Upper lobe of left lung (tissue), 6 donors: Measurements from ENCODE around the gene DRC3. TPM values are rescaled to one million over a fixed set of nuclear protein-coding genes. Genes with fewer than 3 reads are reported as not detected.

ENCODE experiments used
- ATAC-seq, 2 donors: fragments of 200-7000 bp; cut with Tn5 transposase; one replicate each; pipeline ENCODE4 v1.9.1; 2022; ENCODE audit warnings: mild to moderate bottlenecking in 2 of 2, moderate library complexity in 2 of 2; ENCODE audit not compliant: low FRiP score in 2 of 2
- DNase-seq, 2 donors: peaks; one replicate each; pipeline ENCODE4 v3.0.0-alpha.2; 2019 to 2020
- H3K27ac ChIP-seq, 4 donors: fragments of 200-600 bp; sonication (generic); one replicate each; pipeline ENCODE4 v1.5.1; 2016 to 2019
- H3K27me3 ChIP-seq, 4 donors: fragments of 200-600 bp; sonication (generic); one replicate each; pipeline ENCODE4 v1.5.1; 2017 to 2019
- H3K36me3 ChIP-seq, 4 donors: fragments of 200-600 bp; sonication (generic); one replicate each; pipeline ENCODE4 v1.5.1; 2016 to 2019
- H3K4me1 ChIP-seq, 4 donors: fragments of 200-600 bp; sonication (generic); one replicate each; pipeline ENCODE4 v1.5.1; 2018 to 2019
- H3K4me3 ChIP-seq, 4 donors: fragments of 200-600 bp; sonication (generic); one replicate each; pipeline ENCODE4 v1.5.1; 2017 to 2019; ENCODE audit warnings: mild to moderate bottlenecking in 2 of 4, moderate library complexity in 1 of 4
- H3K9me3 ChIP-seq, 4 donors: fragments of 200-600 bp; sonication (generic); one replicate each; pipeline ENCODE4 v1.5.1; 2018 to 2019
- EP300 ChIP-seq, 4 donors: sonication (generic); formaldehyde crosslinking; IDR thresholded peaks; one replicate each; pipeline ENCODE4 v1.5.1; 2017; ENCODE audit warnings: antibody characterized with exemption in 4 of 4, control low read depth in 2 of 4
- POLR2A ChIP-seq, 4 donors: fragments of 450-650 bp; IDR thresholded peaks; one replicate each; pipeline ENCODE4 v1.5.1; 2016 to 2017; ENCODE audit warnings: antibody characterized with exemption in 4 of 4, mild to moderate bottlenecking in 2 of 4
- POLR2AphosphoS5 ChIP-seq, 2 donors: sonication (generic); formaldehyde crosslinking; IDR thresholded peaks; one replicate each; pipeline ENCODE4 v1.5.1; 2017; ENCODE audit warnings: antibody characterized with exemption in 2 of 2
- WGBS, 2 donors: methylation state at CpG; one replicate each; pipeline ENCODE4 v1.1.5; 2017 to 2018; 5-methylcytosine and 5-hydroxymethylcytosine counted together
- total RNA-seq, 6 donors: library from RNA; depleted of rRNA in 4 of 6; stranded (reverse); fragments of >200 nt in 4 of 6; gene quantifications; one replicate each; pipeline versions ENCODE4 v1.1.0 to v1.2.1, GENCODE V29; 2016 to 2021
- TF ChIP-seq, protein P1 (sequence below), 6 experiments: fragments of 450-650 bp in 4 of 6; fragments of 200-600 bp in 2 of 6; sonication (generic) in 2 of 6; IDR thresholded peaks; one replicate each; pipeline ENCODE4 v1.5.1; 2016 to 2019; ENCODE audit warnings: antibody characterized with exemption in 6 of 6
- donor health status: DM: no; HTN: no; CAD: no; lungs with moderate emphysema.
- donor health status: DM: no; HTN: yes; CAD: no; lungs with severe emphysema.

Gene DRC3
- total RNA-seq, 6 donors from 2014 or later = 1.5 to 46.2 (median 11.4) TPM

DNA sequence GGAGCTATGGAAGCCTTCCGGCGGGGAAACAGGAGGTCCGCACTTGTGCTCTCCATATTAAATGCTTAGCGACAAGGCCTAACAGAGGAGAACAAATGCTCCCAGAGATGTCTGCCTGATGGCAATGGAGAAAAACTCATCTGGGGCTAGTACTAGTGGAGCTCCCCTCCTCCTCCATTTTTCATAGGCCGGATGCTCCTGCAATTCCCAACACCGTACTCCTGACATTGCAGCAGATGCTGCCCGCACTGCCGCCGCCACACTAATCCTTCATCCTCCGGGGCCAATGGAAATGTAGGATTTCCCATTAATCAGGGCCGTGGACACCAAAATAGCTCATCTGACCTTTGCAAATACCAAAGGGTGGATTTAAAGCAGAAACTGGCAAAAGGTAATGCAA is 27.9 kb upstream of the DRC3 start:
- no peak for DNase-seq
- Histone ChIP-seq H3K27me3 (no peaks in the 10 kb centered on the region), H3K27ac (no peak overlapping the region), H3K4me3 (no peak overlapping the region), H3K9me3 (no peaks in the 10 kb centered on the region), H3K4me1 (peaks cover 29 to 58% (median 39%) of the 10 kb centered on the region in 4 donors), H3K36me3 (no peaks in the 10 kb centered on the region)
- no peak for ATAC-seq
- TF ChIP-seq POLR2AphosphoS5 (IDR thresholded peaks at IDR 0.05) (no peak), POLR2A (IDR thresholded peaks at IDR 0.05) (no peak), EP300 (IDR thresholded peaks at IDR 0.05) (no peak)
- TF ChIP-seq, protein P1, sequence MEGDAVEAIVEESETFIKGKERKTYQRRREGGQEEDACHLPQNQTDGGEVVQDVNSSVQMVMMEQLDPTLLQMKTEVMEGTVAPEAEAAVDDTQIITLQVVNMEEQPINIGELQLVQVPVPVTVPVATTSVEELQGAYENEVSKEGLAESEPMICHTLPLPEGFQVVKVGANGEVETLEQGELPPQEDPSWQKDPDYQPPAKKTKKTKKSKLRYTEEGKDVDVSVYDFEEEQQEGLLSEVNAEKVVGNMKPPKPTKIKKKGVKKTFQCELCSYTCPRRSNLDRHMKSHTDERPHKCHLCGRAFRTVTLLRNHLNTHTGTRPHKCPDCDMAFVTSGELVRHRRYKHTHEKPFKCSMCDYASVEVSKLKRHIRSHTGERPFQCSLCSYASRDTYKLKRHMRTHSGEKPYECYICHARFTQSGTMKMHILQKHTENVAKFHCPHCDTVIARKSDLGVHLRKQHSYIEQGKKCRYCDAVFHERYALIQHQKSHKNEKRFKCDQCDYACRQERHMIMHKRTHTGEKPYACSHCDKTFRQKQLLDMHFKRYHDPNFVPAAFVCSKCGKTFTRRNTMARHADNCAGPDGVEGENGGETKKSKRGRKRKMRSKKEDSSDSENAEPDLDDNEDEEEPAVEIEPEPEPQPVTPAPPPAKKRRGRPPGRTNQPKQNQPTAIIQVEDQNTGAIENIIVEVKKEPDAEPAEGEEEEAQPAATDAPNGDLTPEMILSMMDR (IDR thresholded peaks at IDR 0.05) = no peak
- 96 to 98% methylated on average over 11 of the region's 11 CpGs for WGBS, 2 donors

DNA sequence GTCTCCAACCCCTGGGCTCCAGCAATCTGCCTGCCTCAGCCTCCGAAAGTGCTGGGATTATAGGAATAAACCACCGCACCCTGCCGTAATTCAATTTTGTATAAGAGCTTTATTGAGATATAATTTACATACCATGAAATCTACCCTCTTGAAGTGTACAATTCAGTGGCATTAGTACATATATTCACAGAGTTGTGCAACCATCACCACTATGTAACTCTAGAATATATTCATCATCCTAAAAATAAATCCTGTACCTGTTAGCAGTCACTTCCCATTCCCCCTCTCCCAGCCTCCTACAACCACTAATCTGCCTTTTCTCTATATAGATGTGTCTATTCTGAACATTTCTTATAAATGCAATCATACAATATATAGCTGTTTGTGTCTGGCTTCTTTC is 26.6 kb upstream of the DRC3 start:
- Histone ChIP-seq H3K4me1 (peaks cover 21 to 48% (median 29%) of the 10 kb centered on the region in 4 donors), H3K27me3 (no peaks in the 10 kb centered on the region), H3K9me3 (no peaks in the 10 kb centered on the region), H3K4me3 (no peak overlapping the region), H3K27ac (no peak overlapping the region), H3K36me3 (no peaks in the 10 kb centered on the region)
- no peak for DNase-seq
- no peak for ATAC-seq
- TF ChIP-seq POLR2A (IDR thresholded peaks at IDR 0.05) (no peak), EP300 (IDR thresholded peaks at IDR 0.05) (no peak), POLR2AphosphoS5 (IDR thresholded peaks at IDR 0.05) (no peak)
- TF ChIP-seq, protein P1 (IDR thresholded peaks at IDR 0.05) = no peak
- 65 to 98% methylated on average over 3 of the region's 3 CpGs for WGBS, 2 donors

DNA sequence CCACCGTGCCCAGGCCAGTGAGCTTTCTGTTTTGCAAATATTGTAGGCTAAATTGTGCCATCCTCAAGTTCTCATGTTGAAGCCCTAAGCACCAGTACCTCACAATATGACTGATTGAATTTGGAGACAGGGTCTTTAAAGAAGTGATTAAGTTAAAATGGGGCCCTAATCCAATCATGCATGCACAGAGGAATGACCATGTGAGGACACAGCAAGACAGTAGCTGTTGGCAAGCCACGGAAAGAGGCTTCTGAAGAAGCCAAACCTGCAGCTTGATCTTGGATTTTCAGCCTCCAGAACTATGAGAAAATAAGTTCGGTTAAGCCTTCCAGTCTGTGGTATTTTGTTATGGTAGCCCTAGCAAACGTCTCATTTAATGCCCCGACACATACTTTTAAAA is 25.4 kb upstream of the DRC3 start:
- H3K27me3 ChIP-seq = no peaks in the 10 kb centered on the region

DNA sequence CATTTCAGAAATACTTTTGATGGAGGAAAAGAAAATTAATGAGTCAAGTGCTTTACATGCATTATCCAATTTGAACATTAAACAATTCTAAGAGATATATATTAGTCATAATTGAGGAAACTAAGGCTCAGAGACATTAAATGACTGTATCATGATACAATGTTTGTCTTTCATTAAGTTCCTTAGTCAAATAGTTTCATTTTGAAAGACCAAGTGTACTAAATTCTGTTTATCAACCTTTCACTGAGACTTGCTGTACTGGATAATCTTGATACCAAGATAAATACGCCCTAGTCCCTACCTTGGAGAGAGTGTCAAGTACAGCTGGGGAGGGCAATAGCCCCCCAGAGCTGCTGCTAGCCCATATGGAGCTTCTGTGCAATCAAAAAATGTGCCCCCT is 24.7 kb upstream of the DRC3 start:
- no peaks in the 10 kb centered on the region for H3K36me3 ChIP-seq
- no peaks in the 10 kb centered on the region for H3K27me3 ChIP-seq
- H3K27ac ChIP-seq = no peak overlapping the region
- H3K9me3 ChIP-seq = no peaks in the 10 kb centered on the region
- TF ChIP-seq POLR2A (IDR thresholded peaks at IDR 0.05) = no peak
- TF ChIP-seq POLR2AphosphoS5 (IDR thresholded peaks at IDR 0.05) = no peak
- TF ChIP-seq, protein P1 (IDR thresholded peaks at IDR 0.05) = no peak
- no peak for TF ChIP-seq EP300 (IDR thresholded peaks at IDR 0.05)
- ATAC-seq (no peak), DNase-seq (no peak)
- peaks cover 12 to 31% (median 18%) of the 10 kb centered on the region in 4 donors for H3K4me1 ChIP-seq
- WGBS, 2 donors = 56 to 69% methylated on average over 1 of the region's 1 CpG
- no peak overlapping the region for H3K4me3 ChIP-seq

More for the DNA sequence above, 25.4 kb upstream of the DRC3 start:
- 90 to 93% methylated on average over 5 of the region's 5 CpGs for WGBS, 2 donors
- DNase-seq = no peak
- no peak overlapping the region for H3K27ac ChIP-seq
- ATAC-seq = no peak
- TF ChIP-seq, protein P1 (IDR thresholded peaks at IDR 0.05) = no peak
- TF ChIP-seq POLR2A (IDR thresholded peaks at IDR 0.05) (no peak), POLR2AphosphoS5 (IDR thresholded peaks at IDR 0.05) (no peak), EP300 (IDR thresholded peaks at IDR 0.05) (no peak)
- no peaks in the 10 kb centered on the region for H3K9me3 ChIP-seq
- H3K4me1 ChIP-seq = peaks cover 14 to 38% (median 22%) of the 10 kb centered on the region in 4 donors
- H3K4me3 ChIP-seq = no peak overlapping the region
- H3K36me3 ChIP-seq = no peaks in the 10 kb centered on the region

DNA sequence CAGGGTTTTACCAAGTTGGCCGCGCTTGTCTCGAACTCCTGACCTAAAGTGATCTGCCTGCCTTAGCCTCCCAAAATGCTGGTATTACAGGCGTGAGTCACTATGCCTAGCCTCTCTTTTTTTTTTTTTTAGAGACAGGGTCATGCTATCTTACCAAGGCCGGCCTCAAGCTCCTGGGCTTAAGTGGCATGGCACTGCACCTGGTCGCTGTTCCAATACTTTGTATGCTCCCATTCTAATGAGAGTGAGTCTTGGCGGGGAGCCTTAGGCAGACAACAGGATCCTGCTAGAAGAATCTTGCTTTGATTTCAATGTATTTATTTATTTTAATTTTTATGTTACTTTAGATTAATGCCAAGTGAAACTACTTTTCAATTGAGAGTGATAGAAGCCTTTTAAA is 22.3 kb upstream of the DRC3 start:
- WGBS, 2 donors = 93 to 96% methylated on average over 7 of the region's 7 CpGs
- H3K27ac ChIP-seq = no peak overlapping the region

More for the DNA sequence above, 22.3 kb upstream of the DRC3 start:
- Histone ChIP-seq H3K27me3 (no peaks in the 10 kb centered on the region), H3K4me3 (no peak overlapping the region), H3K36me3 (peaks cover 0 to 5% (median 0%) of the 10 kb centered on the region in 4 donors), H3K4me1 (peaks cover 0 to 16% (median 4%) of the 10 kb centered on the region in 4 donors), H3K9me3 (no peaks in the 10 kb centered on the region)
- ATAC-seq (no peak), DNase-seq (no peak)
- TF ChIP-seq POLR2A (IDR thresholded peaks at IDR 0.05) (no peak), POLR2AphosphoS5 (IDR thresholded peaks at IDR 0.05) (no peak), EP300 (IDR thresholded peaks at IDR 0.05) (no peak)
- TF ChIP-seq, protein P1 (IDR thresholded peaks at IDR 0.05) = no peak
